HAP-1 (cell line): ENCODE results near the gene TMEM39B.

Experiments
- DNase-seq, 2 experiments: peaks; one replicate each; pipeline ENCODE4 v3.0.0-alpha.2; 2016 to 2020; ENCODE audit warnings: low spot score in 2 of 2
- H3K27me3 ChIP-seq: fragments of 250-450 bp; sonication (Bioruptor Pico); 2 replicates; pipeline ENCODE4 v1.5.1; 2020; ENCODE audit warnings: low read depth, mild to moderate bottlenecking, moderate library complexity
- H3K36me3 ChIP-seq: fragments of 250-450 bp; sonication (Bioruptor Pico); replicated peaks from 2 replicates; pipeline ENCODE4 v1.5.1; 2020; ENCODE audit warnings: mild to moderate bottlenecking
- H3K4me1 ChIP-seq: fragments of 250-450 bp; sonication (Bioruptor Pico); 2 replicates; pipeline ENCODE4 v1.5.1; 2020; ENCODE audit warnings: mild to moderate bottlenecking
- H3K4me3 ChIP-seq: fragments of 250-450 bp; sonication (Bioruptor Pico); 2 replicates; pipeline ENCODE4 v1.5.1; 2020; ENCODE audit warnings: mild to moderate bottlenecking, moderate library complexity
- H3K9me3 ChIP-seq: fragments of 250-450 bp; sonication (Bioruptor Pico); 2 replicates; pipeline ENCODE4 v1.5.1; 2020; ENCODE audit warnings: mild to moderate bottlenecking, moderate library complexity
- in situ Hi-C: fragments of 300-500 bp; cut with MboI; formaldehyde crosslinking; loops from 3 replicates; pipeline ENCODE4 v1.14.3; 2020; ENCODE audit warnings: low sequenced_read_pairs, inconsistent platforms, mixed read lengths

The TMEM39B gene

DNA sequence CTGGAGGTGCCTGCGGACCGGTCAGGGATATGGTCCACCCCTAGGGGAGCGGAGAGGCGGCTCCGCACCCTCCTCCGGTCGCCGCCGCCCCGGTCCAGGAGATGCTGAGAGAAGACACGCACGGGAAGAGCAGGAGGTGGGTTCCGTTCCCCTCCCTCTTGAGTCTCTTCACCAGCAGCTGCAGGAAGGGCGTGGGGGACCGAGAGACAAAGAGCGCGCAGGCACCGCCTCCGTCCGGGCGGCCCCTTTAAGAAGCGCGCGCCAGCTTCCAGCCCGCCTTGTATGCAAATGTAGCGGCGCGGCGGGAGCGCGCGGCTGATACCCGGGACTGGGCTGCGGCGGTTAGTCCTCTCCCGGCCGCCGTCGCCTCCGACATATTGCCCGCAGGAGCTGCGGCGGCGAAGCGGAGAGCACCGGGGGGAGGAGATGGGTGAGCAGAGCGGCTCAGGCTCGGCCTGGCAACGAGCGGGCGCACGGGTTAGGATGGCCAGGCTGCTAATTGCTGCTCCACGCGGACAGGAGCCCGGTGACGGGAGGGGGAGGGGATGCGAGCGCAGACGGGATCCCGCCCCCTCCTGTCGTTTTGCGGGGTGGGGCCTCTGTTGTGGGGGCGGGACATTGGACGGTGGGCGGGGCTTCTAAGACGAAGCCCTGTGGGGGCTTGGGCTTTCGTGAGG lies at the start of gene TMEM39B:
TSS of gene TMEM39B (plus strand) at position 318 of the 677 bp plus-strand sequence. CDS start at position 427, 109 bp downstream.
- DNase-seq = peak; percentile 90 to 95
- Histone ChIP-seq H3K9me3 (no peaks in the 10 kb centered on the region), H3K4me1 (peaks cover 8% of the 10 kb centered on the region), H3K36me3 (peaks cover 17% of the 10 kb centered on the region), H3K27me3 (no peaks in the 10 kb centered on the region), H3K4me3 (peak within 1 kb of the TSS; percentile 97)
- in situ Hi-C loops = no loop called here

DNA sequence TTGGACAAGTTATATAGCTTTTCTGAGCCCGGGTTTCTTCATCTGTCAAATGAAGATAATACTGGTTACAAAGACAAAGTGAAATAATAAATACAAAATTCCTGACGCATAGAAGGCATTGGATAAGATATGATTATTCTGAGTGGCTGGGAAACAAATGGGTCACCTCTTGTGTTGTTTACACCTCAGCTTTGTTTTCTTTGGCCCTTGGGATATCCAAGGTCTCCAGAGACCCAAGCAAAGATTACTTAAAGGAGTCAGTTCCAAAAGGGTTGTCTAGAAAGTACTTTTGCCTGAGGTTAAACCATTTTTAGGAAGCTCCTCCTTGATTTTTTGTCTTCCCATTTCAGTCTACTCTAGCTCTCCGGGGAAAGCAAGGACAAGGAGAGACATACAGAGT lies 49.4 kb upstream of the TMEM39B start:
- H3K36me3 ChIP-seq = peaks cover 19% of the 10 kb centered on the region

DNA sequence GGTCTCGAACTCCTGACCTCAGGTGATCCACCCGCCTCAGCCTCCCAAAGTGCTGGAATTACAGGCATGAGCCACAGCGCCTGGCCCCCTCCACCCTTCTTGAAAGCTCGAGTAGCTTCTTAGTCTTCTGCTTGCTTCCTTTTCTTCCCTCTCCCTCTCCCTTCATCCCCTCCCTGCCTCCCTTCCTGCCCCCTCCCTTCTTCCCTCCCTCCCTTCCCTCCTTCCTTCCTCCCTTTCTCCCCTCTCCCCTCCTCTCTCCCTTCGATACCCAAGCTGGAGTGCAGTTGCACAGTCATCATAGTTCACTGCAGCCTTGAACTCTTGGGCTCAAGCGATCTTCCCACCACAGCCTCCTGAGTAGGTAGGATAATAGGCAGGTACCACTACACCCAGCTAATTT lies 47.2 kb upstream of the TMEM39B start:
- H3K4me1 ChIP-seq = peaks cover 17% of the 10 kb centered on the region; the same call in 1 of the 2 replicates
- DNase-seq = no peak
- H3K27me3 ChIP-seq = no peaks in the 10 kb centered on the region
- no peak overlapping the region for H3K4me3 ChIP-seq
- peaks cover 22% of the 10 kb centered on the region for H3K36me3 ChIP-seq
- in situ Hi-C loops = no loop called here
- H3K9me3 ChIP-seq = no peaks in the 10 kb centered on the region

More for the DNA sequence above, 49.4 kb upstream of the TMEM39B start:
- in situ Hi-C loops = no loop called here
- no peak for DNase-seq
- no peaks in the 10 kb centered on the region for H3K27me3 ChIP-seq
- H3K4me1 ChIP-seq = peaks cover 25% of the 10 kb centered on the region
- H3K9me3 ChIP-seq = no peaks in the 10 kb centered on the region
- H3K4me3 ChIP-seq = no peak overlapping the region

DNA sequence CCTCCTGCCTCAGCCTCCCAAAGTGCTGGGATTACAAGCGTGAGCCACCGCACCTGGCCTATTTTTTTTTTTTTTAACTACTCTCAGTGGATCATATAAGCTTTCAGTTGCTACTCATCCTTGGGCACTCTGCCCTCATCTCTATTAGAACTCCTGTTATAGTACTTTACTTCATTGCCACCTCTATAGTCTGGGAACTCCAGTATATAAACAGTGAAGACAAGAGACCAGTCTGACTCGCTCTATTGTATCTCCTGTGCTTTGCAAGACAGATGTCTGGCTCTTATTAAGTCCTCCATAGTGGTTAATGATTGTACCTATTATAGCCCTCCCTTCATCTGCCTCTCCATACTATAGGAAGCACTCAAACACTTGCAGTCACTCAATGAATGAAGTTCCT lies 44.0 kb upstream of the TMEM39B start:
- Histone ChIP-seq H3K4me1 (peaks cover 27% of the 10 kb centered on the region), H3K27me3 (no peaks in the 10 kb centered on the region), H3K4me3 (no peak overlapping the region), H3K36me3 (peaks cover 14% of the 10 kb centered on the region), H3K9me3 (no peaks in the 10 kb centered on the region)
- in situ Hi-C loops = no loop called here
- no peak for DNase-seq

DNA sequence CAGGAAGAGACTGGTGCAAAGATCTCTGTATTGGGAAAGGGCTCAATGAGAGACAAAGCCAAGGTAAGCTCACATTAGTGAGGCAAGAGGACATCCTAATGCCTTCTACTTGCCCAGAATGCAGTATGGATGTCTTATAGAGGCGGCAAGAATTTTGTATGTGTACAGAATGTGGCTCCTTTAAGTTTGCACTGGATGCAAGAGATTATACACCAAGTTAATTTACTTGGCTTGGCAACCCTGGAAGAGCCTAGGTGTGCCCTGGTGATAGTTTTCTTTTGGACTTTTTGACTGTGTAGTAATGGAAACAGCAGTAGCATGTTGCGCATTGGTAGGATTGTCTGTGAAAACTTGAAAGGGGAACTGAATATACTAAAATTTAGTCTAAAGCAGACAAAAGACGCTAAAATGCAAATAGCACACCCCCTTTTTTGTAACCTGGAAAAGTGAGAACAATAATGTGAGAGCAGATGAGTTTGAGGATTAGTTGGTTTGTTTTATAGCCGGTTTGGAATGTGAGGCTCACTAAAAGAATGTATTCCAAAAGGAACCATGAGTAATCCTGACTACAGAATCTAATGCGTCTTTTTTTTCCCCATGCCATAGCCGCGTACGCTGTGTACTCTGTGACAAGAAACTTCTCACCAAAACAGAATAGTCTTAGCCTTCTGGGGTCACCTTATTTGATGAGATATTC lies 41.0 kb upstream of the TMEM39B start:
- Histone ChIP-seq H3K36me3 (peaks cover 37% of the 10 kb centered on the region), H3K27me3 (no peaks in the 10 kb centered on the region)
- DNase-seq = peak; percentile 58 to 83

DNA sequence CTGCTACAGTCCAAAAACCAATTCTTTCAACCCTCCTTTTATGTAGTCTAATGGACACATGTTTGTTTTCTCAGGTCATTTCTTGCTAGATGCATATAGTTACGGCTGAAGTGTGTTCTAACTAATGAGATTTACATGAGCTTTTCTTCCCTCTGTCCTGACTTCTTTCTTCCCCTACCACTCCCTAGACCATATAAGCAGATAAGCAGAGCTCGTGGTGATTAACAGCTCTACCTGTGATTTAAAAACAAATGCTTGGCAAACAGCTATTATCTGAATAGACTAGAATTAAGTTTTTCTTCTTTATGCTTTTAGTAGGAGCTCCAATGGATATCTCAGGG lies 40.5 kb upstream of the TMEM39B start:
- in situ Hi-C loops = no loop called here
- peak in 1 of 2 experiments; percentile 31 for DNase-seq
- Histone ChIP-seq H3K27me3 (no peaks in the 10 kb centered on the region), H3K36me3 (peaks cover 42% of the 10 kb centered on the region), H3K4me1 (peaks cover 27% of the 10 kb centered on the region), H3K4me3 (no peak overlapping the region), H3K9me3 (no peaks in the 10 kb centered on the region)

More for the DNA sequence above, 41.0 kb upstream of the TMEM39B start:
- Histone ChIP-seq H3K9me3 (no peaks in the 10 kb centered on the region), H3K4me1 (peaks cover 27% of the 10 kb centered on the region), H3K4me3 (no peak overlapping the region)
- in situ Hi-C loops = no loop called here

DNA sequence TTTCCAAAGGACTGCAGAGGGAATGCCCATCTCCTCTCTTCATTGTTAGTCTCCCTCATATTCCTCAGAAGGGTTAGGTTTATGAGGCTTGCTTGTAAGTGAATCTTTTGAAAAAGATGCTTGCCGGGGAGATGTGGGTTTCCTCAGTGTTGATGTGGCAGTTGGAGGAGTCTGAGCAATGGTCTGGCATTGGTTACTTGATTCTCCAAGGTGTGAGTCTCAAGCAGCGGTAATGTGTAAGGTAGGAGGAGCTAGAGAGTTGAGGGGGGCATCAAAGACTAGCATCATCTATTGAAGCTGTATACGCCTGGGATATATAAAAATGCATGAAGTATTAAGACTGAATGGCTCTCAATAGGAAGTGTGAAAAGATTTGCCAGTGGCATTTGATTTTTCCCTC lies 37.6 kb upstream of the TMEM39B start:
- Histone ChIP-seq H3K4me1 (peaks cover 20% of the 10 kb centered on the region), H3K9me3 (no peaks in the 10 kb centered on the region), H3K36me3 (peaks cover 68% of the 10 kb centered on the region), H3K4me3 (no peak overlapping the region), H3K27me3 (no peaks in the 10 kb centered on the region)
- no peak for DNase-seq
- in situ Hi-C loops = no loop called here

DNA sequence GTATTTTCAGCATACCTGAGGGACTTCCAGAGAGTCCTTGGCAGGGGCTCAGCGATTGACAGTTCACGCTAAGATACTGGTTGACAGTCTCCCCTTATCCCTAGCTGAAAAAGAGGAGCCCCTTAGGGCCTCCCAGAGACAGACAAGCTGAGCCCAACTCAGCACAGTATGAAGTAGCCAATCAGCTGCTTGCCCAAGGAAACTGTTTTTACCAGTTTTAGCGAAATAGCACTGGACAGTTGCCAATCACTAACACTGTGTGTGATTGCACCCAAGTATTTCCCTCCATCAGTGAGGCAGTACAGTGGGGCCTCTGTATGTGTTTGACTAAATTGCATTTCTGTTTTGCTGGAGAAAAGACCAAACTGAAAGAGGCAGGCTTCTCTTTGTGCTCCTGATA lies 32.0 kb upstream of the TMEM39B start:
- no peaks in the 10 kb centered on the region for H3K27me3 ChIP-seq
- in situ Hi-C loops = no loop called here
- H3K4me3 ChIP-seq = no peak overlapping the region
- DNase-seq = no peak
- no peaks in the 10 kb centered on the region for H3K9me3 ChIP-seq
- peaks cover 66% of the 10 kb centered on the region for H3K36me3 ChIP-seq
- no peaks in the 10 kb centered on the region for H3K4me1 ChIP-seq

DNA sequence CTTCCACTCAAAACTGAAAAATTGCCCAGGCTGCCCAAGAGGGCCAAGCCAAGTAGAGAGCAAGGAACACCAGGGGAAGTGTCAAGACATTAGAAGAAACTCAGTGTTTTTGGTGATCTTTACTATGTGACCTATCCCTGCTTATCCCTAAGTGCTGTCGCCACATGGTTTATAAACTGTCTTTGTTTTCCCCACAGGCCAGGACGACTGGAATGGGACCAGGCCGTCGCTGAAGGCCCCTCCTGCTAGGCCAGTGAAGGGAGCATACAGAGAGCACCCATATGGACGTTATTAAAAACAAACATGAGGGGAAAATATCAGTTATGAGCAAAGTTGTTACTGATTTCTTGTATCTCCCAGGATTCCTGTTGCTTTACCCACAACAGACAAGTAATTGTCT lies 30.4 kb upstream of the TMEM39B start:
- peaks cover 64% of the 10 kb centered on the region for H3K36me3 ChIP-seq
- DNase-seq = no peak
- H3K4me3 ChIP-seq = no peak overlapping the region
- H3K9me3 ChIP-seq = no peaks in the 10 kb centered on the region
- in situ Hi-C loops = no loop called here
- H3K27me3 ChIP-seq = no peaks in the 10 kb centered on the region
- H3K4me1 ChIP-seq = no peaks in the 10 kb centered on the region

DNA sequence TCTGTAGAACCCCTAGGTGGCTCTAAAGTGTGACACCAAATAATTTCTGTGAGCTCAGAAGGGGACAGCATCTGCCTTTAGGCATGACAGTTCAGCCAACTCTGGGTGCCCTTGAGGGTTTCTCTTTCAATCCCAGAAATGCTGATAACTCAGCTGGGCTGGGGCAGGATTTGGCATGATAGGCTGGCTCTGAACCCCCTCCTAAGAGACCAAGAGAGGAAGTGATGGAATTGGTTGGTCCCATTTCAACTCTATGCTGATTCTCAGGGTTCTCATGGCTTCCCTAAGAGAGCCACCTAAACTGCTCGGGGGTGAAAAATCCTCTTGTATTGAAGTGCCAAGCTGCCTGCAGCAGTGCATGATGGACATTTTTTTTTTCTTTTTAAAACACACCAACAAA lies 28.5 kb upstream of the TMEM39B start:
- Histone ChIP-seq H3K4me1 (no peaks in the 10 kb centered on the region), H3K36me3 (peaks cover 59% of the 10 kb centered on the region), H3K9me3 (no peaks in the 10 kb centered on the region), H3K27me3 (no peaks in the 10 kb centered on the region), H3K4me3 (no peak overlapping the region)
- no peak for DNase-seq
- in situ Hi-C loops = no loop called here

DNA sequence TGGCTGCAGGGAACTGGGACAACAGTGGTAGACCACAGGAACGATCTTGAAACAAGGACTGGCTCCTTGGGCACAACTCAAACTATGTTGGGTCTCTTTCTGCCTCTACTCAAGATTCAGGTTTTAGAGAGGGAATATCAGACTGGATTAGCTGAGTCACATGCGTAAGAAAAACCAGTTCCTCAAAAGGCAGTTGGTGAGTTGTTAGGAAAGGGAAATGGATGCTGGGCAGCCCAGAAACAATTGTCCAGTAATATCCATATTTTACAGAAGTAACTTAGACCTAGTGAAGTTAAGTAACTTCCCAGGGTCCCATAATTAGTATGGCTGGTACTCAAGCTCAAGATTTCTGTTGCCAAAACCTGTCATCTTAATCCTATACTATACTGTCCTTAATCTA lies 27.0 kb upstream of the TMEM39B start:
- H3K4me3 ChIP-seq = no peak overlapping the region
- no peak for DNase-seq
- H3K27me3 ChIP-seq = no peaks in the 10 kb centered on the region
- peaks cover 55% of the 10 kb centered on the region for H3K36me3 ChIP-seq
- H3K4me1 ChIP-seq = no peaks in the 10 kb centered on the region
- in situ Hi-C loops = no loop called here
- H3K9me3 ChIP-seq = no peaks in the 10 kb centered on the region

DNA sequence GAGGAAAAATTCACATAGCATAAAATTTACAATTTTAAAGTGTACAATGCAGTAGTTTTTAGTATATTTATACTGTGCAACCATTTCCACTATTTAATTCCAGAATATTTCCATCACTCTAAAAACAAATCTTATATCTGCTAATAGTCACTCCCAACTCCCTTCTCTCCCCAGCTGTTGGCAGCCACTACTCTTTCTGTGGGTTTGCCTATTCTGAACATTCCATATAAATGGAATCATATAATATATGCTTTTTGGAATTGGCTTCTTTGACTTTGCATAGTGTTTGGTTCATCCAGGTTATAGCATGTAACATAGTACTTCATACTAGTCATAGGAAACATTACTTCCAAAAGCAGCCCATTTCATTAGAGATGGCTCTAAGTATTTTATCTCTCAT lies 25.0 kb upstream of the TMEM39B start:
- H3K27me3 ChIP-seq = no peaks in the 10 kb centered on the region
- no peaks in the 10 kb centered on the region for H3K4me1 ChIP-seq
- no peaks in the 10 kb centered on the region for H3K9me3 ChIP-seq
- DNase-seq = no peak
- H3K36me3 ChIP-seq = peaks cover 57% of the 10 kb centered on the region
- in situ Hi-C loops = no loop called here
- H3K4me3 ChIP-seq = no peak overlapping the region

DNA sequence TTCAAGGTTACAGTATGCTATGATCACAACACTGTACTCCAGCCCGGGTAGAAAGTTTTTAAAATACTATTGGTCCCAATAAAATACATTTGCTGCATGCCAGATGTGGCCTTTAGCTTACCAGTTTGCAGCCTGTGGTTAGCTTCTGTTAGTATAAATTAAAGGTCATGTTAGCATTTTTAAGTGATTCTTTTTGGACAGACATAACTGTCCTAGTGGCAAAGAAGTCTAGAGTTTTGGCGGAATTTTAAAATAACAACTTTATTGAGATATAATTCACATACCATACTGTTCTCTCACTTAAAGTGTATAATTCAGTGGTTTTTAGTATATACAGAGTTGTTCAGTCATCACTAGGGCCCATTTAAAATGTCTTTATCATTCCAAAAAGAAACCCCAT lies 24.3 kb upstream of the TMEM39B start:
- Histone ChIP-seq H3K4me1 (no peaks in the 10 kb centered on the region), H3K36me3 (peaks cover 65% of the 10 kb centered on the region), H3K9me3 (no peaks in the 10 kb centered on the region), H3K27me3 (no peaks in the 10 kb centered on the region), H3K4me3 (no peak overlapping the region)
- no peak for DNase-seq
- in situ Hi-C loops = no loop called here

DNA sequence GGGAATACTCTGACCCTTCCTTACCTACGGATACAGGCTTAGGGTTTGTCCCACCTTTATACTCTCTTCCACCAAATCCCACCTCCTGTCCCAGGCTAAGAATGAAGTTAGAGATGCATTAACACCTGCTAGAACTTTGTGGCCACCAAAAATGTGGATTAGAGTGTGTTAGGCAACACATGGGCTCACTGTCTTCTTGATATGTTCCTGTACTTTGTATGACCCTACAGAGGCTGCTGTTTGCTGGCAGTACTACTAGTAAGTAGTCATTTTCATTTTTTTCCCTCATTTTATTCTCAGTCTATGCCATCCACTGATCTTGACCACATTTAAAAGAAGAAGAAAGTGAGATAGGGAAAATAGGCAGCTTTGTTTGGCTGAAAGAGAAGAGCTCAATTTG lies 21.0 kb upstream of the TMEM39B start:
- Histone ChIP-seq H3K27me3 (no peaks in the 10 kb centered on the region), H3K4me3 (no peak overlapping the region), H3K9me3 (no peaks in the 10 kb centered on the region), H3K36me3 (peaks cover 87% of the 10 kb centered on the region), H3K4me1 (no peaks in the 10 kb centered on the region)
- in situ Hi-C loops = no loop called here
- DNase-seq = no peak
